22Rv1 (cell line): ENCODE results near the gene SSBP2.

Experiments used
- H3K27ac ChIP-seq: fragments of 450-650 bp; 2 replicates; pipeline ENCODE4 v1.5.1; 2017
- ZFX ChIP-seq: fragments of 450-650 bp; IDR thresholded peaks from 2 replicates; pipeline ENCODE4 v1.6.1; 2017; ENCODE audit warnings: antibody characterized with exemption, borderline replicate concordance
- TF ChIP-seq, protein P1 (sequence below): fragments of 450-650 bp; IDR thresholded peaks from 2 replicates; pipeline ENCODE4 v1.5.1; 2017; ENCODE audit warnings: mild to moderate bottlenecking

The SSBP2 gene

DNA sequence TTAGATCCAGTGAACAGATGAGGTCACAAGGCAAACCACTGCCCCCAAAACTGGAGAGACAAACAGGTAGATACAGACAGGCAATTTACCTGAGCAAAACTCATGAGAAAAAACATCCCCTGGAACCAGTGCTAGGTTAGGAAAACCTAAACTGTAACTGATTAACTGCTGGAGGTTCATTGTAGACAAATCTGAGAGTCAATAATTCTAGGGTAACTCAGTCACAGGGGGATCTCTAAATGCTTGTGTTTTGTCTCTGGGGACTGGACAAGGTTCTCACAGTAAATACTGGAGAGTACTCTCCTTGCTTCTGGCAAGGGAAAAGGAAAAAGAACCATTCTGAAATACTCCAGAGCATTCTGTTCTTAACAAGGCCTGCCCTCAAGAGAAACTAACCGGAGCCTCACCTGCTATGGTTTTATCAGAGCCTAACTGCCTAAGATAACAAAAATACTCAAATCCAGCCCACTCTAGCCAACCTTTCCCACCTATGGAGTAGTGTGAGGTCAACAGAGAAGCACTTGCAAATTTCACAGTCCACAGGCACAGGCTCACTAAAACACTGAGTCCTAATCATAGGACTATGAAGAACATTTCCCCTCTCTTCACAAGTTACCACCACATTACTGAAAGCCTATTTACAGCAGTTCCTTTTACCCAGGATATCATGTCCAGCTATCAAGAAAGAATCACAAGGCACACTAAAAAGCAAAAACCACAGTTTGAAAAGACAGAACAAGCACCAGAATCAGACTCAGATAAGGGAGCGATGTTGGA is 217.1 kb downstream of the SSBP2 start:
- TF ChIP-seq, protein P1, sequence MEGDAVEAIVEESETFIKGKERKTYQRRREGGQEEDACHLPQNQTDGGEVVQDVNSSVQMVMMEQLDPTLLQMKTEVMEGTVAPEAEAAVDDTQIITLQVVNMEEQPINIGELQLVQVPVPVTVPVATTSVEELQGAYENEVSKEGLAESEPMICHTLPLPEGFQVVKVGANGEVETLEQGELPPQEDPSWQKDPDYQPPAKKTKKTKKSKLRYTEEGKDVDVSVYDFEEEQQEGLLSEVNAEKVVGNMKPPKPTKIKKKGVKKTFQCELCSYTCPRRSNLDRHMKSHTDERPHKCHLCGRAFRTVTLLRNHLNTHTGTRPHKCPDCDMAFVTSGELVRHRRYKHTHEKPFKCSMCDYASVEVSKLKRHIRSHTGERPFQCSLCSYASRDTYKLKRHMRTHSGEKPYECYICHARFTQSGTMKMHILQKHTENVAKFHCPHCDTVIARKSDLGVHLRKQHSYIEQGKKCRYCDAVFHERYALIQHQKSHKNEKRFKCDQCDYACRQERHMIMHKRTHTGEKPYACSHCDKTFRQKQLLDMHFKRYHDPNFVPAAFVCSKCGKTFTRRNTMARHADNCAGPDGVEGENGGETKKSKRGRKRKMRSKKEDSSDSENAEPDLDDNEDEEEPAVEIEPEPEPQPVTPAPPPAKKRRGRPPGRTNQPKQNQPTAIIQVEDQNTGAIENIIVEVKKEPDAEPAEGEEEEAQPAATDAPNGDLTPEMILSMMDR: no peak
- no peak for TF ChIP-seq ZFX
- H3K27ac ChIP-seq: no peak overlapping the region

DNA sequence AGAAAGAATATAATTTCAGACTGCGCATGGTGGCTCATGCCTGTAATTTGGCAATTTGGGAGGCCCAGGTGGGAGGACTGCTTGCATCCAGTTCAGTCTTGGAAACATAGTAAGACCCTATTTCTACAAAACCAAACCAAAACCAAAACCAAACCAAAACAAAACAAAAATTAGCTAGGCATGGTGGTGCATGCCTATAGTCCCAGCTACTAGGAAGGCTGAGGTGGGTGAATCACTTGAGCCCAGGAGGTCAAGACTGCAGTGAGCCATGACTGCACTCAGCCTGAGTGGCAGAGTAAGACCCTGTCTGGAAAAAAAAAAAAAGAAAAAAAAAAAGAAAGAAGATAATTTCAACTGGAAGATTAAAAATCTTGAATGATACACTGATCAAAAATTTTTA is 220.0 kb downstream of the SSBP2 start:
- TF ChIP-seq, protein P1: no peak
- TF ChIP-seq ZFX: no peak
- no peak overlapping the region for H3K27ac ChIP-seq

DNA sequence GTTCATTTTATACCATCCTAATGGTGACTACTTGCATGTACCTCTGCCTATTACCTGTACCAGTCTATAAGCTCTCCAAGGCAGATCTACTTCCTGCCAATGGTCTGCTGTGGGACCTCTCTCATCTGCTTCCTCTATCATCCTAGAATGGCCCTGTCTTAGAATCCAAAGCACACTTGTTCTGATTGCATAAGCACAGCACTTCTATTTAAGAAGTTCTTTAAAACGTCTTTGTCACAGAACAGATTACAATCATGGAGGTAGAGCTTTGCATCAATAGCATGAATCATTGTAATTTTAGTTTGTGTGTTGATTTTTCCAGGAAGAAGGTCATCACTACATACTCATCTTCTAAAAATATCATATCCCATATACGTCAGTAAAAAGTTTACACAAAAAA is 225.2 kb downstream of the SSBP2 start:
- H3K27ac ChIP-seq: no peak overlapping the region
- TF ChIP-seq ZFX: no peak
- TF ChIP-seq, protein P1: no peak

DNA sequence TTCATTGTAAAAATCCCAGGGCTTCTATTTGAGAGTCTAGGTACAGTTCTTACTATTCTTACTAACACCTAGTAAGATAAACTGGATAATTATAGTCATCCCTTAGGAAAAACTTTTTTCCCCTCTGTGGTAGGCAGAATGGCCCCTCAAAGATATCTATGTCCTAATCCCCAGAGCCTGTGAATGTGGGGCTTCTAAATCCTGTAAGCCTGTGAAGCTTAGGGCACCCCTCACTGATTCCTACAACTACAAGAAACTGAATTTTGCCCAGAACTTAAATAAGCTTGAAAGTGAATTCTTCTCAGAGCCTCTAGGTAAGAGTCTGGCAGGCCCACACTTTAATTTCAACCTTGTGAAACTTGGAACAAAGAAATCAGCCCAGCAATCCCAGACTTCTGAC is 226.9 kb downstream of the SSBP2 start:
- no peak for TF ChIP-seq ZFX
- H3K27ac ChIP-seq: no peak overlapping the region

DNA sequence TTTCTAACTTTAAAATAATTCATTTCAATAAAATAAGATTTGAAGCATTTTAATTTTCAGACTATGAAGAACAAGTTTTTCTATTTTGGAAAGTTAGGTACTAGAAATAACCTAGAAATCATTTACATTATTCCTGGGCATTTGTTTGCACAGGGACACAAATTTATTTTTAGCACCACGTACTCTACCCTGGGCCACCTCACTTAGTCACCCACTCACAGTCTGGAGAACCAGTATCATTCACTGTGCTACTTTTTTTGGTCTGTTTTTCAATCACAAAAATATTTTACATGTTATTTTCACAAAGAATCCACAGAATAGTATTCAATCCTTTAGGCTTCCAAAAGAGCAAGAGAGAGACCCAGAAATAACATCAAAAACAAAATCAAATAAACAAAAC is 228.3 kb downstream of the SSBP2 start:
- TF ChIP-seq ZFX: no peak
- TF ChIP-seq, protein P1: no peak
- no peak overlapping the region for H3K27ac ChIP-seq

DNA sequence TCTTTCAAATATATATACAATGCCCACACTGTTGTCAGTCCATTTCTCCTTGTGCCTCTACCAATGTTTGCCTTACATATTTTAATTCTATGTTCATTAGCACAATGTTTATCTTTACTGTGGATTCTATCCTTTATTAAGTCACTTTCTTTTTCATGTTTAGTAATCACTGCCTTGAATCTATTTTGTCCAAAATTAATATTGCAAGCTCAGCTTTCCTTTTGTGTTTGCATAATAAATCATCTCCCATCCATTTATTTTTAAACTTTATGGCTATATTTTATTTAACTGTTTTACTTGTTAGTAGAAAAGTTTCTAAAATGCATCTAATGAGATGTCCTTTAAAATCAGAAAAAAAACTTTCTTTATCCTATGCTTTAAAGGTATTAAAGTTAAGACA is 230.1 kb downstream of the SSBP2 start:
- H3K27ac ChIP-seq: no peak overlapping the region
- TF ChIP-seq, protein P1: no peak
- no peak for TF ChIP-seq ZFX

DNA sequence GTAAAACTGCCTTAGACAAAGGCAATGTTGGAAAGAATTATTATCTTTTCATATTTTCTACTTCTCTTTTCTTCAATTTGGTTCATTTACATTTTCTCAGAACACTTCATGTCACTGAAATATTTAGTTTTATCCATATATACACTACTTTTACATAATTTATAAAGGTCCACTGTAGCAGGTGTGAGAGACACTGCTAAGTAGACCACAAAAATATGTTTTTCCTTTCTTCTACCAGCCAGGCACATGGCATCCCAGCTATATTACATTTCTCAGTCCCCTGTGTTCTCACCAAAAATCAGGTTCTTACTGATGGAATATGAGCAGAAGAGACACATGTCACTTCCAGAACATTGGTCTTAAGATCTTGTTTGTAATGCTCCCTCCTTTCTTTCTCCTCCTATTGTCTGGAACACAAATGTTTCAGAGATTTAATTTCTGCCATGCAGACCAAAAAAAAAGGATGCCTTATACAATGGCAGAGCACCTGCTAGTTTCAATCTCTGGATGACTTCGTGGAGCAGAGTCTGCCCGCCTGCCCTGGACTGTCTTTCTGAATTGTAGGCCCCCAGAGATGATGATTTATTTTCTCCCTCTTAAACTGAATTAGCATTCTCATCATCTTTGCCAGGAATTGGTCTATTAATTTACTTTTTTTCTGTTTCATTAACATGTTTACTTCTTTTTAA is 231.5 kb downstream of the SSBP2 start:
- TF ChIP-seq, protein P1: no peak
- no peak for TF ChIP-seq ZFX
- H3K27ac ChIP-seq: no peak overlapping the region
